ENCODE data around the gene PTK6.

The PTK6 gene

GRCh38 chr20:63495741-63496595 is 41.2 kb downstream of the PTK6 start (continued):
- TF ChIP-seq, protein P1, sequence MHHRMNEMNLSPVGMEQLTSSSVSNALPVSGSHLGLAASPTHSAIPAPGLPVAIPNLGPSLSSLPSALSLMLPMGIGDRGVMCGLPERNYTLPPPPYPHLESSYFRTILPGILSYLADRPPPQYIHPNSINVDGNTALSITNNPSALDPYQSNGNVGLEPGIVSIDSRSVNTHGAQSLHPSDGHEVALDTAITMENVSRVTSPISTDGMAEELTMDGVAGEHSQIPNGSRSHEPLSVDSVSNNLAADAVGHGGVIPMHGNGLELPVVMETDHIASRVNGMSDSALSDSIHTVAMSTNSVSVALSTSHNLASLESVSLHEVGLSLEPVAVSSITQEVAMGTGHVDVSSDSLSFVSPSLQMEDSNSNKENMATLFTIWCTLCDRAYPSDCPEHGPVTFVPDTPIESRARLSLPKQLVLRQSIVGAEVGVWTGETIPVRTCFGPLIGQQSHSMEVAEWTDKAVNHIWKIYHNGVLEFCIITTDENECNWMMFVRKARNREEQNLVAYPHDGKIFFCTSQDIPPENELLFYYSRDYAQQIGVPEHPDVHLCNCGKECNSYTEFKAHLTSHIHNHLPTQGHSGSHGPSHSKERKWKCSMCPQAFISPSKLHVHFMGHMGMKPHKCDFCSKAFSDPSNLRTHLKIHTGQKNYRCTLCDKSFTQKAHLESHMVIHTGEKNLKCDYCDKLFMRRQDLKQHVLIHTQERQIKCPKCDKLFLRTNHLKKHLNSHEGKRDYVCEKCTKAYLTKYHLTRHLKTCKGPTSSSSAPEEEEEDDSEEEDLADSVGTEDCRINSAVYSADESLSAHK (tag by site-specific recombination; IDR thresholded peaks at IDR 0.05) = no peak
- TF ChIP-seq EGR2 (tag by site-specific recombination; IDR thresholded peaks at IDR 0.05; ENCODE audit: low read depth) (no peak), SCRT2 (tag by site-specific recombination; IDR thresholded peaks at IDR 0.05) (no peak), ZNF146 (tag by site-specific recombination; IDR thresholded peaks at IDR 0.05) (no peak), ZBTB48 (tag by site-specific recombination; IDR thresholded peaks at IDR 0.05) (no peak), ZNF473 (tag by site-specific recombination; IDR thresholded peaks at IDR 0.05) (no peak), ZEB2 (tag by site-specific recombination; IDR thresholded peaks at IDR 0.05) (no peak), ZNF292 (tag by site-specific recombination; IDR thresholded peaks at IDR 0.05; ENCODE audit: borderline replicate concordance, low read depth) (no peak), ZNF423 (tag by site-specific recombination; IDR thresholded peaks at IDR 0.05) (no peak), ZNF114 (tag by site-specific recombination; IDR thresholded peaks at IDR 0.05) (no peak), ZBTB21 (tag by site-specific recombination; IDR thresholded peaks at IDR 0.05) (no peak), ZNF645 (tag by site-specific recombination; IDR thresholded peaks at IDR 0.05) (no peak), HOXA7 (CRISPR knock-in tag; IDR thresholded peaks at IDR 0.05; ENCODE audit: borderline replicate concordance) (no peak), YY1 (tag by site-specific recombination; IDR thresholded peaks at IDR 0.05) (no peak), ZNF76 (tag by site-specific recombination; IDR thresholded peaks at IDR 0.05; ENCODE audit: borderline replicate concordance, low read depth) (no peak), KLF8 (tag by site-specific recombination; IDR thresholded peaks at IDR 0.05) (peak; percentile 73), SCRT1 (tag by site-specific recombination; IDR thresholded peaks at IDR 0.05; ENCODE audit: borderline replicate concordance) (no peak), TCF7L2 (IDR thresholded peaks at IDR 0.05; ENCODE audit: borderline replicate concordance, low read depth, low read length) (no peak), ZNF621 (tag by site-specific recombination; IDR thresholded peaks at IDR 0.05) (no peak), ZNF335 (tag by site-specific recombination; conservative IDR thresholded peaks at IDR 0.05) (no peak), ZNF677 (tag by site-specific recombination; IDR thresholded peaks at IDR 0.05) (no peak), ZNF48 (tag by site-specific recombination; IDR thresholded peaks at IDR 0.05) (no peak), ATF2 (tag by site-specific recombination; IDR thresholded peaks at IDR 0.05; ENCODE audit: low read depth) (no peak), ZNF148 (tag by site-specific recombination; IDR thresholded peaks at IDR 0.05; ENCODE audit: borderline replicate concordance) (no peak)
- TF ChIP-seq, protein P2, sequence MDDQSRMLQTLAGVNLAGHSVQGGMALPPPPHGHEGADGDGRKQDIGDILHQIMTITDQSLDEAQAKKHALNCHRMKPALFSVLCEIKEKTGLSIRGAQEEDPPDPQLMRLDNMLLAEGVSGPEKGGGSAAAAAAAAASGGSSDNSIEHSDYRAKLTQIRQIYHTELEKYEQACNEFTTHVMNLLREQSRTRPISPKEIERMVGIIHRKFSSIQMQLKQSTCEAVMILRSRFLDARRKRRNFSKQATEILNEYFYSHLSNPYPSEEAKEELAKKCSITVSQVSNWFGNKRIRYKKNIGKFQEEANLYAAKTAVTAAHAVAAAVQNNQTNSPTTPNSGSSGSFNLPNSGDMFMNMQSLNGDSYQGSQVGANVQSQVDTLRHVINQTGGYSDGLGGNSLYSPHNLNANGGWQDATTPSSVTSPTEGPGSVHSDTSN (CRISPR knock-in tag; IDR thresholded peaks at IDR 0.05) = no peak
- TF ChIP-seq, protein P3, sequence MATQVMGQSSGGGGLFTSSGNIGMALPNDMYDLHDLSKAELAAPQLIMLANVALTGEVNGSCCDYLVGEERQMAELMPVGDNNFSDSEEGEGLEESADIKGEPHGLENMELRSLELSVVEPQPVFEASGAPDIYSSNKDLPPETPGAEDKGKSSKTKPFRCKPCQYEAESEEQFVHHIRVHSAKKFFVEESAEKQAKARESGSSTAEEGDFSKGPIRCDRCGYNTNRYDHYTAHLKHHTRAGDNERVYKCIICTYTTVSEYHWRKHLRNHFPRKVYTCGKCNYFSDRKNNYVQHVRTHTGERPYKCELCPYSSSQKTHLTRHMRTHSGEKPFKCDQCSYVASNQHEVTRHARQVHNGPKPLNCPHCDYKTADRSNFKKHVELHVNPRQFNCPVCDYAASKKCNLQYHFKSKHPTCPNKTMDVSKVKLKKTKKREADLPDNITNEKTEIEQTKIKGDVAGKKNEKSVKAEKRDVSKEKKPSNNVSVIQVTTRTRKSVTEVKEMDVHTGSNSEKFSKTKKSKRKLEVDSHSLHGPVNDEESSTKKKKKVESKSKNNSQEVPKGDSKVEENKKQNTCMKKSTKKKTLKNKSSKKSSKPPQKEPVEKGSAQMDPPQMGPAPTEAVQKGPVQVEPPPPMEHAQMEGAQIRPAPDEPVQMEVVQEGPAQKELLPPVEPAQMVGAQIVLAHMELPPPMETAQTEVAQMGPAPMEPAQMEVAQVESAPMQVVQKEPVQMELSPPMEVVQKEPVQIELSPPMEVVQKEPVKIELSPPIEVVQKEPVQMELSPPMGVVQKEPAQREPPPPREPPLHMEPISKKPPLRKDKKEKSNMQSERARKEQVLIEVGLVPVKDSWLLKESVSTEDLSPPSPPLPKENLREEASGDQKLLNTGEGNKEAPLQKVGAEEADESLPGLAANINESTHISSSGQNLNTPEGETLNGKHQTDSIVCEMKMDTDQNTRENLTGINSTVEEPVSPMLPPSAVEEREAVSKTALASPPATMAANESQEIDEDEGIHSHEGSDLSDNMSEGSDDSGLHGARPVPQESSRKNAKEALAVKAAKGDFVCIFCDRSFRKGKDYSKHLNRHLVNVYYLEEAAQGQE (tag by site-specific recombination; IDR thresholded peaks at IDR 0.05) = no peak

Measured in HEK293 (cell line).